Putamen (tissue), 1 donor: ENCODE data around the gene EPB41L1.

Experiments
- DNase-seq: peaks from one replicate; pipeline ENCODE4 v3.0.0-alpha.2; 2016; ENCODE audit warnings: low spot score

Gene EPB41L1

GRCh38 chr20:36193977-36194712 lies 39.6 kb downstream of the EPB41L1 start:
- no peak for DNase-seq

GRCh38 chr20:36196676-36197075 lies 42.1 kb downstream of the EPB41L1 start:
- DNase-seq, result no peak

- no peak for DNase-seq
Measured at GRCh38 chr20:36197271-36197670, 42.7 kb downstream of the EPB41L1 start.

GRCh38 chr20:36199345-36200257 lies 45.1 kb downstream of the EPB41L1 start:
- peak; percentile 76 for DNase-seq

GRCh38 chr20:36200451-36200850 lies 45.9 kb downstream of the EPB41L1 start:
- no peak for DNase-seq

- DNase-seq, result no peak
Measured at GRCh38 chr20:36201198-36201597, 46.7 kb downstream of the EPB41L1 start.

- peak; percentile 46 for DNase-seq
Measured at GRCh38 chr20:36202891-36203338, 48.4 kb downstream of the EPB41L1 start.

GRCh38 chr20:36203861-36204260 lies 49.3 kb downstream of the EPB41L1 start:
- no peak for DNase-seq

GRCh38 chr20:36205026-36205425 lies 50.5 kb downstream of the EPB41L1 start:
- DNase-seq, result no peak

GRCh38 chr20:36206068-36206467 lies 51.5 kb downstream of the EPB41L1 start:
- no peak for DNase-seq

- DNase-seq, result no peak
Measured at GRCh38 chr20:36206641-36207040, 52.1 kb downstream of the EPB41L1 start.

- no peak for DNase-seq
Measured at GRCh38 chr20:36207602-36208001, 53.1 kb downstream of the EPB41L1 start.

- no peak for DNase-seq
Measured at GRCh38 chr20:36208257-36208656, 53.7 kb downstream of the EPB41L1 start.

GRCh38 chr20:36210436-36211021 lies 56.0 kb downstream of the EPB41L1 start:
- no peak for DNase-seq

- no peak for DNase-seq
Measured at GRCh38 chr20:36213362-36213761, 58.8 kb downstream of the EPB41L1 start.

- DNase-seq, result no peak
Measured at GRCh38 chr20:36214684-36215256, 60.2 kb downstream of the EPB41L1 start.

GRCh38 chr20:36215778-36216177 lies 61.2 kb downstream of the EPB41L1 start:
- DNase-seq, result no peak

GRCh38 chr20:36216314-36217025 lies 61.9 kb downstream of the EPB41L1 start:
- no peak for DNase-seq

GRCh38 chr20:36217226-36217625 lies 62.7 kb downstream of the EPB41L1 start:
- DNase-seq, result no peak

GRCh38 chr20:36218380-36219064 lies 64.0 kb downstream of the EPB41L1 start:
- DNase-seq, result no peak

- DNase-seq, result peak; percentile 42
Measured at GRCh38 chr20:36219671-36220220, 65.2 kb downstream of the EPB41L1 start.
